HepG2 (cell line): Measurements from ENCODE around the gene ATP11A. TPM values are rescaled to one million over a fixed set of nuclear protein-coding genes. Genes with fewer than 3 reads are reported as not detected.

ENCODE experiments used
- ATAC-seq: fragments of 200-7000 bp; cut with Tn5 transposase; 3 replicates; pipeline ENCODE4 v1.9.1; 2020; ENCODE audit warnings: mild to moderate bottlenecking, moderate library complexity
- BruUV-seq: library from RNA; stranded (reverse); fragments of 400-500 nt; replicated peaks from 2 replicates; lab custom pipeline; 2021; lab: Mats Ljungman, UMichigan
- CTCF ChIA-PET: fragments of 300-600 bp; formaldehyde crosslinking; extraction: SDS; loops from one replicate; lab custom pipeline; 2021; ENCODE audit warnings: low total read pairs, inconsistent platforms, low intra/inter-chr PET ratio; lab: Yijun Ruan, JAX
- POLR2A ChIA-PET: fragments of 350-600 bp; sonication (Branson Sonifier 250); formaldehyde crosslinking; loops from one replicate; lab custom pipeline; 2020; ENCODE audit warnings: antibody characterized with exemption, inconsistent platforms; lab: Yijun Ruan, JAX
- DNase-seq: peaks from one replicate; pipeline ENCODE4 v3.0.0-alpha.2; 2015; ENCODE audit warnings: low spot score
- FAIRE-seq: peaks from 3 replicates; lab custom pipeline; 2011; peaks lifted over from hg19 to GRCh38; lab: Jason Lieb, UNC
- H2AFZ ChIP-seq: one replicate; pipeline ENCODE4 v1.6.1; 2011; ENCODE audit warnings: low read length, inconsistent platforms
- H3K27ac ChIP-seq: fragments of 300-600 bp; 3 replicates; pipeline ENCODE4 v1.8.0; 2011; ENCODE audit warnings: mixed run types, mild to moderate bottlenecking, mixed read lengths, low read length, inconsistent platforms; ENCODE audit not compliant: insufficient read depth; ENCODE audit errors: extremely low read length
- H3K27me3 ChIP-seq, 2 experiments: fragments of 200-600 bp in 1 of 2; 2 replicates in 1 of 2; 3 replicates in 1 of 2; pipeline versions ENCODE4 v1.6.0 to v1.8.0; 2011; ENCODE audit warnings: low read length in 2 of 2, mild to moderate bottlenecking in 2 of 2, moderate library complexity in 2 of 2, inconsistent platforms in 1 of 2; ENCODE audit not compliant: insufficient read depth in 2 of 2, control insufficient read depth in 1 of 2
- H3K36me3 ChIP-seq, 2 experiments: fragments of 200-600 bp in 1 of 2; replicated peaks in 1 of 2; 2 replicates in 1 of 2; 3 replicates in 1 of 2; pipeline versions ENCODE4 v1.5.1 to v1.8.0; 2011; ENCODE audit warnings: low read length in 2 of 2, inconsistent platforms in 1 of 2; ENCODE audit not compliant: insufficient read depth in 2 of 2, control insufficient read depth in 1 of 2
- H3K4me1 ChIP-seq: 2 replicates; pipeline ENCODE4 v1.5.1; 2012; ENCODE audit warnings: low read length, inconsistent platforms; ENCODE audit not compliant: insufficient read depth
- H3K4me2 ChIP-seq: 2 replicates; pipeline ENCODE4 v1.6.0; 2011; ENCODE audit warnings: low read depth, low read length, inconsistent platforms
- H3K4me3 ChIP-seq, 3 experiments: fragments of 200-600 bp in 1 of 3; sonication (generic), shearing (Covaris generic) in 1 of 3; replicated peaks in 1 of 3; 2 replicates each; pipeline ENCODE4 v1.5.1; 2011 to 2016; ENCODE audit warnings: low read length in 3 of 3, inconsistent platforms in 2 of 3, low read depth in 2 of 3, mild to moderate bottlenecking in 2 of 3, control low read depth in 1 of 3, mixed read lengths in 1 of 3; ENCODE audit not compliant: insufficient read depth in 1 of 3
- H3K79me2 ChIP-seq: one replicate; pipeline ENCODE4 v1.6.1; 2011; ENCODE audit warnings: low read length, inconsistent platforms; ENCODE audit not compliant: insufficient read depth
- H3K9ac ChIP-seq: 2 replicates; pipeline ENCODE4 v1.6.0; 2011; ENCODE audit warnings: mild to moderate bottlenecking, low read depth, low read length, inconsistent platforms; ENCODE audit not compliant: insufficient read depth
- H3K9me3 ChIP-seq: 2 replicates; pipeline ENCODE4 v1.5.1; 2012; ENCODE audit warnings: mild to moderate bottlenecking, low read length
- H4K20me1 ChIP-seq: 2 replicates; pipeline ENCODE4 v1.6.0; 2011; ENCODE audit warnings: inconsistent platforms, mild to moderate bottlenecking, low read length, moderate library complexity; ENCODE audit not compliant: insufficient read depth
- CEBPB ChIP-seq: IDR thresholded peaks from 2 replicates; pipeline ENCODE4 v1.6.1; 2011; ENCODE audit warnings: low read depth, low read length, improper control_type of control experiment, borderline replicate concordance
- CTCF ChIP-seq: sonication (generic); formaldehyde crosslinking; IDR thresholded peaks from 2 replicates; pipeline ENCODE4 v1.5.0; 2020; ENCODE audit warnings: mild to moderate bottlenecking, missing genetic modification reagents, moderate library complexity
- HINFP ChIP-seq: sonication (generic); formaldehyde crosslinking; IDR thresholded peaks from 2 replicates; pipeline ENCODE4 v1.4.0; 2020; ENCODE audit warnings: low read depth, mild to moderate bottlenecking, missing genetic modification reagents
- HIVEP1 ChIP-seq: sonication (generic); formaldehyde crosslinking; IDR thresholded peaks from 2 replicates; pipeline ENCODE4 v1.4.0; 2020; ENCODE audit warnings: mild to moderate bottlenecking, missing genetic modification reagents
- MAFF ChIP-seq: IDR thresholded peaks from 2 replicates; pipeline ENCODE4 v1.6.1; 2011; ENCODE audit warnings: low read depth, low read length, improper control_type of control experiment
- SCMH1 ChIP-seq: sonication (generic); formaldehyde crosslinking; IDR thresholded peaks from 2 replicates; pipeline ENCODE4 v1.9.0; 2021; ENCODE audit warnings: missing genetic modification reagents, mild to moderate bottlenecking, borderline replicate concordance
- SNAI1 ChIP-seq: sonication (generic); formaldehyde crosslinking; IDR thresholded peaks from 2 replicates; pipeline ENCODE4 v1.5.0; 2020; ENCODE audit warnings: mild to moderate bottlenecking, missing genetic modification reagents, borderline replicate concordance
- ZFY ChIP-seq: sonication (generic); formaldehyde crosslinking; IDR thresholded peaks from 2 replicates; pipeline ENCODE4 v1.4.0; 2020; ENCODE audit warnings: missing genetic modification reagents
- ZNF235 ChIP-seq: sonication (generic); formaldehyde crosslinking; IDR thresholded peaks from 2 replicates; pipeline ENCODE4 v1.8.1; 2023; ENCODE audit warnings: mild to moderate bottlenecking, missing genetic modification reagents, borderline replicate concordance
- ZNF264 ChIP-seq: sonication (generic); formaldehyde crosslinking; IDR thresholded peaks from 2 replicates; pipeline ENCODE4 v1.4.0; 2020; ENCODE audit warnings: missing genetic modification reagents
- ZNF501 ChIP-seq: sonication (generic); formaldehyde crosslinking; IDR thresholded peaks from 2 replicates; pipeline ENCODE4 v1.5.1; 2020; ENCODE audit warnings: mild to moderate bottlenecking, moderate library complexity, missing genetic modification reagents
- ZNF563 ChIP-seq: sonication (generic); formaldehyde crosslinking; IDR thresholded peaks from 2 replicates; pipeline ENCODE4 v1.8.0; 2022; ENCODE audit warnings: mild to moderate bottlenecking, moderate library complexity, missing genetic modification reagents
- WGBS: methylation state at CpG from one replicate; pipeline ENCODE4 v1.1.6; 2017; ENCODE audit warnings: low lambda C conversion rate; 5-methylcytosine and 5-hydroxymethylcytosine counted together
- in situ Hi-C: cut with HindIII; loops from 2 replicates; pipeline ENCODE4 v1.10.0; 2017; ENCODE audit warnings: low pct_unique_long_range_greater_than_20kb; ENCODE audit not compliant: extremely low pct_ligation_motif_present
- intact Hi-C: fragments of 100-400 bp; cut with micrococcal nuclease; formaldehyde crosslinking; loops from one replicate; pipeline ENCODE4 v1.10.0; 2022; ENCODE audit not compliant: unreplicated experiment
- polyA plus RNA-seq, 8 experiments: library from polyadenylated mRNA; depleted of rRNA in 3 of 8; stranded (reverse) in 7 of 8; unstranded in 1 of 8; fragments of >200 nt; fragmentation: Illumina TruSeq in 4 of 8; extraction: Trizol in 4 of 8; gene quantifications; 2 replicates each; pipeline versions ENCODE4 v1.2.1 to v1.2.3, GENCODE V29; 2011 to 2016; ENCODE audit warnings: low read depth in 4 of 8, missing spikeins in 1 of 8, mixed read lengths in 1 of 8; ENCODE audit not compliant: insufficient read depth in 1 of 8
- total RNA-seq, 5 experiments: library from RNA; depleted of rRNA; stranded (reverse); fragments of >200 nt; fragmentation: Illumina TruSeq; extraction: Trizol; gene quantifications; 2 replicates each; pipeline ENCODE4 v1.2.3, GENCODE V29; 2016; ENCODE audit warnings: low read depth in 1 of 5
- TF ChIP-seq, protein P1 (sequence below): sonication (generic); formaldehyde crosslinking; IDR thresholded peaks from 2 replicates; pipeline ENCODE4 v1.4.0; 2020; ENCODE audit warnings: missing genetic modification reagents, borderline replicate concordance

The ATP11A gene
- total and polyA plus RNA-seq, 2 of the 13 experiments (the other 11 are each of a cell fraction or from before 2014, with no cell fraction given), result 18.4 to 20.1 TPM

DNA sequence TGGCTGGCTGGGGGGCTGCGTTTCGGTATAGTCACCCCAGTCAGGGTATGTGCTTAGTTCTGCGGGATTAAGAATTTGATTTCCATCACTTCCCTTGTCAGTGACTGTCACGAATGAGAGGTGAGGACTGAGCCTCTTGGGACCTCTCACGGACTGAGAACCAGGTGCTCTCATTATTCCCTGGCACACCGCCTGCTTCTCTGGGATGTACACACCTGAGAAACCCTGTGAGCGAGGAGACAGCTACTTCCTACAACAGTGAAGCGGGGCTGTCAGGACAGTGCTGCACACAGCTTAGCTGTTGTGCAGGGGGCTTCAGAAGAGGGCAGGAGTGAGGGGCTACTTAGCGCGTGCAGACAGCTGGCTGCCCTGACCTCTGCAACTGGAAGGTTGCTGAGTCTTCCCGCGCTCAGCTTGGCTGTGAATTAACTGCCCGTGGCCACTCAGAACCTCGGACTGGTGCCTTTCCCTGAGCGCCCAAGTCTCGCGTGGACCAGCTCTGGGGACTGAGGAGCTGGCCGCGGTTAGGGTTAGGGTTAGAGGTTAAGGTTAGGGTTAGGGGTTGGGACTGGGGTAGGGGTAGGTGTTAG is 213.9 kb downstream of the ATP11A start (continued):
- no peak for TF ChIP-seq HINFP (CRISPR knock-in tag)

GRCh38 chr13:112904436-112904960 is 214.7 kb downstream of the ATP11A start:
- intact Hi-C loops, result no loop called here
- Histone ChIP-seq H3K9me3 (no peaks in the 10 kb centered on the region), H3K9ac (no peak overlapping the region), H3K27ac (no peak overlapping the region), H3K4me2 (no peak overlapping the region), H2AFZ (no peak overlapping the region), H3K79me2 (peaks cover 10% of the 10 kb centered on the region), H3K4me1 (peaks cover 51% of the 10 kb centered on the region), H4K20me1 (no peaks in the 10 kb centered on the region), H3K4me3 (no peak overlapping the region), H3K27me3 (no peaks in the 10 kb centered on the region), H3K36me3 (peaks cover 5 to 24% of the 10 kb centered on the region in 2 experiments; a peak in 4 of 5 replicates)
- BruUV-seq, result no TSS peak
- ChIA-PET POLR2A (no interaction called here), CTCF (no interaction called here)
- ATAC-seq, result no peak
- DNase-seq, result no peak
- FAIRE-seq, result no peak
- WGBS, result 95% methylated on average over 12 of the region's 13 CpGs
- in situ Hi-C loops, result no loop called here
- no peak for TF ChIP-seq MAFF
- no peak for TF ChIP-seq HIVEP1 (CRISPR knock-in tag)
- no peak for TF ChIP-seq ZNF563
- TF ChIP-seq ZNF235 (CRISPR knock-in tag), result no peak
- peak; percentile 31; the same call in 1 of the 2 replicates for TF ChIP-seq CEBPB
- no peak for TF ChIP-seq CTCF (CRISPR knock-in tag)
- no peak for TF ChIP-seq SCMH1 (CRISPR knock-in tag)
- no peak for TF ChIP-seq ZNF501 (CRISPR knock-in tag)
- TF ChIP-seq SNAI1 (CRISPR knock-in tag), result no peak
- no peak for TF ChIP-seq ZNF264
- no peak for TF ChIP-seq ZFY
- TF ChIP-seq, protein P1, sequence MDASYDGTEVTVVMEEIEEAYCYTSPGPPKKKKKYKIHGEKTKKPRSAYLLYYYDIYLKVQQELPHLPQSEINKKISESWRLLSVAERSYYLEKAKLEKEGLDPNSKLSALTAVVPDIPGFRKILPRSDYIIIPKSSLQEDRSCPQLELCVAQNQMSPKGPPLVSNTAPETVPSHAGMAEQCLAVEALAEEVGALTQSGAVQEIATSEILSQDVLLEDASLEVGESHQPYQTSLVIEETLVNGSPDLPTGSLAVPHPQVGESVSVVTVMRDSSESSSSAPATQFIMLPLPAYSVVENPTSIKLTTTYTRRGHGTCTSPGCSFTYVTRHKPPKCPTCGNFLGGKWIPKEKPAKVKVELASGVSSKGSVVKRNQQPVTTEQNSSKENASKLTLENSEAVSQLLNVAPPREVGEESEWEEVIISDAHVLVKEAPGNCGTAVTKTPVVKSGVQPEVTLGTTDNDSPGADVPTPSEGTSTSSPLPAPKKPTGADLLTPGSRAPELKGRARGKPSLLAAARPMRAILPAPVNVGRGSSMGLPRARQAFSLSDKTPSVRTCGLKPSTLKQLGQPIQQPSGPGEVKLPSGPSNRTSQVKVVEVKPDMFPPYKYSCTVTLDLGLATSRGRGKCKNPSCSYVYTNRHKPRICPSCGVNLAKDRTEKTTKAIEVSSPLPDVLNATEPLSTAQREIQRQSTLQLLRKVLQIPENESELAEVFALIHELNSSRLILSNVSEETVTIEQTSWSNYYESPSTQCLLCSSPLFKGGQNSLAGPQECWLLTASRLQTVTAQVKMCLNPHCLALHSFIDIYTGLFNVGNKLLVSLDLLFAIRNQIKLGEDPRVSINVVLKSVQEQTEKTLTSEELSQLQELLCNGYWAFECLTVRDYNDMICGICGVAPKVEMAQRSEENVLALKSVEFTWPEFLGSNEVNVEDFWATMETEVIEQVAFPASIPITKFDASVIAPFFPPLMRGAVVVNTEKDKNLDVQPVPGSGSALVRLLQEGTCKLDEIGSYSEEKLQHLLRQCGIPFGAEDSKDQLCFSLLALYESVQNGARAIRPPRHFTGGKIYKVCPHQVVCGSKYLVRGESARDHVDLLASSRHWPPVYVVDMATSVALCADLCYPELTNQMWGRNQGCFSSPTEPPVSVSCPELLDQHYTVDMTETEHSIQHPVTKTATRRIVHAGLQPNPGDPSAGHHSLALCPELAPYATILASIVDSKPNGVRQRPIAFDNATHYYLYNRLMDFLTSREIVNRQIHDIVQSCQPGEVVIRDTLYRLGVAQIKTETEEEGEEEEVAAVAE (CRISPR knock-in tag), result no peak
